Loucy (cell line): ENCODE measurements around the gene PLEKHA1.

Experiments
- H2AFZ ChIP-seq: fragments of 200-600 bp; sonication (generic); 2 replicates; pipeline ENCODE4 v1.6.0; 2016; ENCODE audit warnings: antibody characterized with exemption, mild to moderate bottlenecking, low read length, moderate library complexity
- H3F3A ChIP-seq: fragments of 200-600 bp; 2 replicates; pipeline ENCODE4 v1.6.0; 2016; ENCODE audit warnings: antibody characterized with exemption, low read depth, mild to moderate bottlenecking
- H3K27me3 ChIP-seq: fragments of 200-600 bp; sonication (generic); 2 replicates; pipeline ENCODE4 v1.6.1; 2014; ENCODE audit warnings: low read length, mild to moderate bottlenecking; ENCODE audit not compliant: insufficient read depth, poor library complexity, severe bottlenecking
- H3K36me3 ChIP-seq: fragments of 200-600 bp; sonication (generic); 2 replicates; pipeline ENCODE4 v1.6.1; 2016; ENCODE audit warnings: low read length; ENCODE audit not compliant: insufficient read depth
- H3K4me1 ChIP-seq: fragments of 200-600 bp; sonication (generic); 2 replicates; pipeline ENCODE4 v1.5.1; 2014; ENCODE audit warnings: low read length, mild to moderate bottlenecking; ENCODE audit not compliant: insufficient read depth, poor library complexity, severe bottlenecking
- H3K4me2 ChIP-seq: fragments of 200-600 bp; sonication (generic); 2 replicates; pipeline ENCODE4 v1.6.0; 2014; ENCODE audit warnings: antibody characterized with exemption, low read length, low read depth, mild to moderate bottlenecking; ENCODE audit not compliant: poor library complexity, severe bottlenecking
- H3K4me3 ChIP-seq: fragments of 200-600 bp; sonication (generic); 2 replicates; pipeline ENCODE4 v1.5.1; 2014; ENCODE audit warnings: low read length, mild to moderate bottlenecking, mixed read lengths; ENCODE audit not compliant: poor library complexity, severe bottlenecking
- H3K79me2 ChIP-seq: fragments of 200-600 bp; sonication (generic); 2 replicates; pipeline ENCODE4 v1.6.1; 2014; ENCODE audit warnings: low read length; ENCODE audit not compliant: insufficient read depth
- H3K9ac ChIP-seq: fragments of 200-600 bp; sonication (generic); 2 replicates; pipeline ENCODE4 v1.6.0; 2014; ENCODE audit warnings: mild to moderate bottlenecking, low read depth, low read length, moderate library complexity; ENCODE audit not compliant: poor library complexity, severe bottlenecking
- H3K9me2 ChIP-seq: fragments of 200-600 bp; sonication (generic); replicated peaks from 2 replicates; pipeline ENCODE4 v1.6.1; 2016; ENCODE audit warnings: low read depth, low read length, mixed read lengths
- H3K9me3 ChIP-seq: fragments of 200-600 bp; sonication (generic); 2 replicates; pipeline ENCODE4 v1.6.1; 2014; ENCODE audit warnings: mild to moderate bottlenecking, antibody characterized with exemption, low read length, low read depth; ENCODE audit not compliant: insufficient read depth
- H4K20me1 ChIP-seq: fragments of 200-600 bp; sonication (generic); 2 replicates; pipeline ENCODE4 v1.6.0; 2014; ENCODE audit warnings: antibody characterized with exemption, low read length, mild to moderate bottlenecking; ENCODE audit not compliant: insufficient read depth, poor library complexity, severe bottlenecking
- CTCF ChIP-seq: fragments of 200-600 bp; sonication (generic); conservative IDR thresholded peaks from 2 replicates; pipeline ENCODE4 v1.5.1; 2014; ENCODE audit warnings: mild to moderate bottlenecking, antibody characterized with exemption, low read length
- EZH2phosphoT487 ChIP-seq: fragments of 200-600 bp; IDR thresholded peaks from 2 replicates; pipeline ENCODE4 v1.6.1; 2018; ENCODE audit warnings: antibody characterized with exemption, mild to moderate bottlenecking, moderate library complexity, borderline replicate concordance

PLEKHA1 gene

GRCh38 chr10:122374237-122374858 is at the start of gene PLEKHA1:
Gene PLEKHA1, plus strand, starts transcription at chr10:122374708. Its CDS starts 18,493 bp downstream, at chr10:122393201.
- Histone ChIP-seq H2AFZ (no peak within 1 kb of the TSS), H3K36me3 (no peaks in the 10 kb centered on the region), H3K4me2 (no peak within 1 kb of the TSS)

GRCh38 chr10:122325235-122325634 is 49.3 kb upstream of the PLEKHA1 start:
- TF ChIP-seq EZH2phosphoT487 (no peak), CTCF (no peak)
- no peaks in the 10 kb centered on the region for H3K79me2 ChIP-seq
- H3K27me3 ChIP-seq = no peaks in the 10 kb centered on the region

More at GRCh38 chr10:122374237-122374858, at the start of gene PLEKHA1:
- H3K9ac ChIP-seq = no peak within 1 kb of the TSS
- no peaks in the 10 kb centered on the region for H3F3A ChIP-seq
- H3K79me2 ChIP-seq = no peaks in the 10 kb centered on the region
- no peaks in the 10 kb centered on the region for H3K9me3 ChIP-seq
- no peak for TF ChIP-seq EZH2phosphoT487
- no peak for TF ChIP-seq CTCF
- H4K20me1 ChIP-seq = no peaks in the 10 kb centered on the region
- no peaks in the 10 kb centered on the region for H3K27me3 ChIP-seq
- H3K4me1 ChIP-seq = no peaks in the 10 kb centered on the region
- no peak within 1 kb of the TSS for H3K4me3 ChIP-seq
- no peaks in the 10 kb centered on the region for H3K9me2 ChIP-seq

GRCh38 chr10:122326385-122326784 is 48.1 kb upstream of the PLEKHA1 start:
- no peaks in the 10 kb centered on the region for H3F3A ChIP-seq
- H3K4me1 ChIP-seq = no peaks in the 10 kb centered on the region
- TF ChIP-seq EZH2phosphoT487 = no peak
- no peak for TF ChIP-seq CTCF
- H3K9me3 ChIP-seq = no peaks in the 10 kb centered on the region; the same call in 1 of the 2 replicates
- no peaks in the 10 kb centered on the region for H3K79me2 ChIP-seq
- H3K4me3 ChIP-seq = no peak overlapping the region
- H4K20me1 ChIP-seq = no peaks in the 10 kb centered on the region
- no peaks in the 10 kb centered on the region for H3K9me2 ChIP-seq
- H3K36me3 ChIP-seq = no peaks in the 10 kb centered on the region
- H3K4me2 ChIP-seq = no peak overlapping the region
- H3K27me3 ChIP-seq = no peaks in the 10 kb centered on the region
- no peak overlapping the region for H2AFZ ChIP-seq
- H3K9ac ChIP-seq = no peak overlapping the region

More at GRCh38 chr10:122325235-122325634, 49.3 kb upstream of the PLEKHA1 start:
- Histone ChIP-seq H4K20me1 (no peaks in the 10 kb centered on the region), H3K9ac (no peak overlapping the region), H2AFZ (no peak overlapping the region), H3K9me2 (no peaks in the 10 kb centered on the region), H3K4me2 (no peak overlapping the region), H3K4me3 (no peak overlapping the region), H3K36me3 (no peaks in the 10 kb centered on the region), H3K4me1 (no peaks in the 10 kb centered on the region), H3K9me3 (no peaks in the 10 kb centered on the region; the same call in 1 of the 2 replicates), H3F3A (no peaks in the 10 kb centered on the region)
